Measurements from ENCODE around the gene FXYD5. TPM values are rescaled to one million over a fixed set of nuclear protein-coding genes. Genes with fewer than 3 reads are reported as not detected.

Gene FXYD5
- total RNA-seq, 4 donors from 2014 or later = 10.9 to 86.2 (median 34.2) TPM

DNA sequence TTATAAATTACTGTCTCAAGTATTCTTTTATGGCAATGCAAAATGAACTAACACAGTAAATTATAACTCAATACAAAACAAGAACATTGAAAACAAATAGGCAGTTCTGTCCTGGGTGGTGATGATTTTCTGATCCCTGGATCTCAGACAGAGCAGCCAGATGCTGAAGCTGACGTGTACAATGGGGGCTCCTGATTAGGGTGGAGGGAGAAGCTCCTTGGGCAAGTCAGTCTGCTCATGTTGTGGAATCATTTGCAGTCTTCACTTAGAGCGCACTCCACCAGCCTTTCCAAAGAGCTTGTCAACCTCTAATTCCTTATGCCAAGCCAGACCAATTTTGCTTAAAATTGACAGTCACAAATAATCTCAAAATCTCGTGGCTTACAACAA is 21.6 kb downstream of the FXYD5 start:
- no peaks in the 10 kb centered on the region for H3K27me3 ChIP-seq
- TF ChIP-seq CTCF (IDR thresholded peaks at IDR 0.05) = no peak
- TF ChIP-seq POLR2A (IDR thresholded peaks at IDR 0.05) = no peak
- H3K9me3 ChIP-seq = no peaks in the 10 kb centered on the region
- H3K4me1 ChIP-seq = no peaks in the 10 kb centered on the region
- H3K4me3 ChIP-seq = no peak overlapping the region
- H3K36me3 ChIP-seq = no peaks in the 10 kb centered on the region
- no peak for DNase-seq
- intact Hi-C loops (cut with DNase I; ENCODE audit: low total_unique reads) = no loop called here
- peak overlapping the region in 1 of 2 donors; percentile 33 for H3K27ac ChIP-seq

DNA sequence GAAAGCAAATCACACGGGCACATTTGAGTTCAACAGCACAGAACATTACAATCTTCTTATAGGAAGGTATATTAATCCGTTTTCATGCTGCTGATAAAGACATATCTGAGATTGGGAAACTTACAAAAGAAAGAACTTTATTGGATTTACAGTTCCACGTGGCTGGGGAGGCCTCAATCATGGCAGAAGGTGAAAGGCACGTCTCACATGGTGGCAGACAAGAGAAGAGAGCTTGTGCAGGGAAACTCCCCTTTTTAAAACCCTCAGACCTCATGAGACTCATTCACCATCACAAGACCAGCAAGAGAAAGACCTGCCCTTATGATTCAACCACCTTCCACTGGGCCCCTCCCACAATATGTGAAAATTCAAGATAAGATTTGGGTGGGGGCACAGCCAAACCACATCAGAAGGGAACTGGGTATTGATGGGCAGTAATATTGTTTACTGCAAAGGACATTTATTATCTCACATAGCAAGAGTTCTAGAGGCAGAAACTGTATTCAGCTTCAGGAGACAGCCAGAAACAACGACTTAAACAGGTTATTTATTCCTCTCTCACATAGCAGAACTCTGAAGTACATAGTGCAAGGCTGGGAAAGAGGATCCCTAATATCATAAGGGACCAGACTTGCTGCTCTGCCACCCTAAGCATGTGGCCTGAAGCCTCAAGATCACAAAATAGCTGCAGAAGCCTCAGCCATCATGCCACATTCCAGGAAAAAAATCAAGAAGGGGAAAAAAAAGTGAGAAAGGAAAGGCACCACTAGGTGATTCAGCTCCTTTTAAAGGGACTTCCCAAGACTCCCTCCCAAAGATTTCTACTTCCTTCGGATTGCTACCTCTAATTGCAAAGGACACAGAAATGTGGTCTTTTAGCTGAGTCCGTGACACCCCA is 23.1 kb downstream of the FXYD5 start:
- H3K4me3 ChIP-seq = no peak overlapping the region
- no peaks in the 10 kb centered on the region for H3K4me1 ChIP-seq
- intact Hi-C loops (cut with DNase I; ENCODE audit: low total_unique reads) = no loop called here
- H3K27ac ChIP-seq = no peak overlapping the region
- DNase-seq = no peak
- no peaks in the 10 kb centered on the region for H3K36me3 ChIP-seq
- TF ChIP-seq CTCF (IDR thresholded peaks at IDR 0.05) = no peak
- TF ChIP-seq POLR2A (IDR thresholded peaks at IDR 0.05) = no peak
- no peaks in the 10 kb centered on the region for H3K27me3 ChIP-seq
- no peaks in the 10 kb centered on the region for H3K9me3 ChIP-seq

DNA sequence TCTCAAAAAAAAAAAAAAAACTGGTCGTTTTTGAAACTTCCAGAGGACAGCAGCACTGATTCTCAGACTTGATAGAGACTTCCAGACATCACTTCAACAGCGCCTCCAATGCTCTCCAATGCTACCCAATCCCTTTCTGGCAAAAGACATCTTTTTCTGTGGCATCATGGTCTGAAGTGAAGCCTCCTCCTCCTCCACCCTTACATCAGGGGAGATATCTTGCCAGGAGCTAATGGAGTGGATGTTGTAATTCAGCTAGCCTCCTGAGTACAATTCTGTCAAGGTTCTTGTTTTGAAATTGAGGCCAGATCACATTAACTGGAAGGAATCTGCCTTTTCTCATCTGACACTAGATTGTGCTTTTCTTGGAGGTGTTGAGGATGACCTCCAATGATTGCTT is 24.2 kb downstream of the FXYD5 start:
- peak in 1 of 2 donors; percentile 19 for DNase-seq
- intact Hi-C loops (cut with DNase I; ENCODE audit: low total_unique reads) = no loop called here
- Histone ChIP-seq H3K9me3 (no peaks in the 10 kb centered on the region), H3K27me3 (no peaks in the 10 kb centered on the region), H3K36me3 (no peaks in the 10 kb centered on the region), H3K27ac (no peak overlapping the region), H3K4me1 (no peaks in the 10 kb centered on the region), H3K4me3 (no peak overlapping the region)
- no peak for TF ChIP-seq POLR2A (IDR thresholded peaks at IDR 0.05)
- no peak for TF ChIP-seq CTCF (IDR thresholded peaks at IDR 0.05)

GRCh38 chr19:35179830-35180229 is 25.3 kb downstream of the FXYD5 start:
- no peak overlapping the region for H3K27ac ChIP-seq
- no peak overlapping the region for H3K4me3 ChIP-seq
- DNase-seq = no peak
- no peaks in the 10 kb centered on the region for H3K9me3 ChIP-seq
- H3K4me1 ChIP-seq = no peaks in the 10 kb centered on the region
- no peaks in the 10 kb centered on the region for H3K36me3 ChIP-seq
- intact Hi-C loops (cut with DNase I; ENCODE audit: low total_unique reads) = no loop called here
- no peaks in the 10 kb centered on the region for H3K27me3 ChIP-seq
- TF ChIP-seq POLR2A (IDR thresholded peaks at IDR 0.05) (no peak), CTCF (IDR thresholded peaks at IDR 0.05) (no peak)

DNA sequence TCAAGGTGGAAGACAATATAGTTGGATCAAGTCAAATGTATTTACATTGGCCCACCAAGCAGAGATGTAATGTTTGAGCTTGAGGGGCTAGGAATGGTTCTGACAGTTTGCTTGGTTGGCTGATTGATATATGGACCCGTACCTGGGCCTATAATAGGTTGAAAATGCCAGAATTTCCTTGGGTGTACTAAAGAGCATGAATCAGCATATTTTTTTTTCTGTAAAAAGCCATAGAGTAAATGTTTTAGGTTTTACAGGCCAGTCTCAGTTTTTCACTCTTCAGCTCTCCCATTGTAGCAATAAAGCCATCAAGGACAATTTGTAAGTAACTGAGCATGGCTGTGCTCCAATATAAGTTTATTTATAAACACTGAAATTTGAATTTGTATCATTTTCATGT is 26.9 kb downstream of the FXYD5 start:
- TF ChIP-seq CTCF (IDR thresholded peaks at IDR 0.05) (no peak), POLR2A (IDR thresholded peaks at IDR 0.05) (no peak)
- H3K27ac ChIP-seq = no peak overlapping the region
- no peak overlapping the region for H3K4me3 ChIP-seq
- no peaks in the 10 kb centered on the region for H3K4me1 ChIP-seq
- intact Hi-C loops (cut with DNase I; ENCODE audit: low total_unique reads) = no loop called here
- H3K36me3 ChIP-seq = no peaks in the 10 kb centered on the region
- H3K9me3 ChIP-seq = no peaks in the 10 kb centered on the region
- no peak for DNase-seq
- H3K27me3 ChIP-seq = no peaks in the 10 kb centered on the region

All from uterus (tissue), 4 donors.